Neutrophil (primary cell): ENCODE results near the gene FREY1.

ENCODE experiments used
- H3K27ac ChIP-seq: fragments of 200-600 bp; sonication (generic); 2 replicates; pipeline ENCODE4 v1.5.1; 2016; ENCODE audit warnings: mild to moderate bottlenecking, moderate library complexity
- H3K27me3 ChIP-seq: fragments of 200-600 bp; sonication (generic); 2 replicates; pipeline ENCODE4 v1.6.0; 2016; ENCODE audit warnings: mild to moderate bottlenecking
- H3K36me3 ChIP-seq: fragments of 200-600 bp; sonication (generic); 2 replicates; pipeline ENCODE4 v1.5.1; 2017
- H3K4me1 ChIP-seq, 2 experiments: fragments of 200-600 bp in 1 of 2; sonication (generic) in 1 of 2; 1 replicate in 1 of 2; 2 replicates in 1 of 2; pipeline versions ENCODE4 v1.5.1 to v1.6.1; 2013 to 2016; ENCODE audit warnings: low read depth in 1 of 2, low read length in 1 of 2, mild to moderate bottlenecking in 1 of 2, moderate library complexity in 1 of 2; ENCODE audit not compliant: control insufficient read depth in 1 of 2, insufficient read depth in 1 of 2
- H3K4me3 ChIP-seq, 2 experiments: fragments of 200-600 bp in 1 of 2; sonication (generic) in 1 of 2; 1 replicate in 1 of 2; 2 replicates in 1 of 2; pipeline ENCODE4 v1.5.1; 2013 to 2016; ENCODE audit warnings: low read depth in 1 of 2, low read length in 1 of 2, mild to moderate bottlenecking in 1 of 2, moderate library complexity in 1 of 2
- H3K9me3 ChIP-seq: fragments of 200-600 bp; sonication (generic); 2 replicates; pipeline ENCODE4 v1.5.1; 2016
- TF ChIP-seq, protein P1 (sequence below): fragments of 200-600 bp; sonication (generic); IDR thresholded peaks from 2 replicates; pipeline ENCODE4 v1.5.1; 2016; ENCODE audit warnings: antibody characterized with exemption

The FREY1 gene

DNA sequence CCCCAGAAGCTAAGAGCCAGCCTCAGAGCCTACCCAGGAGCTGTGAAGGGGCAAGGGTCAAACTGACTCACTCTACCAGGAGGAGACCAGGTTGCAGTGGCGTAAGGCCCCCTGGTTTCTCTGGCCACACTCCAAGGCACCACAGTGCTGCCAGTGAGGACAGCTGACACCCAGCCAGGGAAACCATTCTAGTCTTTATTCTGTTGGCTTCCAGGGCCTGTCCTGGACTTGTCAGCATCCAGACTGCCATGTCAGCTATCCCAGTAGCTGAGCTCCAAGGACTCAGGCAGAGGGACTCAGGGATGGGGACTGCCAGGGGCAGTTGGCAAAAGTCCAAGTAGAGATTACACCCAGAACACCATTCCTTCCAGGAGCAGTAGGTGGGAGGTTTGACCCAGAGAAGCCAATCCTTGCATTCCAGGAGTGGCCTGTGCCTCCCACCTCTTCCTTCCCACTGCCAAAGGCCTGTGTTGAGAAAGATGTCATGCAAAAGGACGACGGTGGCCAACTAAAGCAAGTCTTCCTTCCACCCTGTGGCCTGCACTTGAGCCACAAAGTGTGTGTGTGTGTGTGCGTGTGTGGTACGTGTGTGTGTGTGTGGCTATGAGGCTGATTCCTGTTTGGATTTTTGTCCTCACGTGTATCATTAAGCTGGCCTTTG is 25.2 kb downstream of the FREY1 start:
- peaks cover 3 to 8% of the 10 kb centered on the region in 2 experiments for H3K4me1 ChIP-seq

DNA sequence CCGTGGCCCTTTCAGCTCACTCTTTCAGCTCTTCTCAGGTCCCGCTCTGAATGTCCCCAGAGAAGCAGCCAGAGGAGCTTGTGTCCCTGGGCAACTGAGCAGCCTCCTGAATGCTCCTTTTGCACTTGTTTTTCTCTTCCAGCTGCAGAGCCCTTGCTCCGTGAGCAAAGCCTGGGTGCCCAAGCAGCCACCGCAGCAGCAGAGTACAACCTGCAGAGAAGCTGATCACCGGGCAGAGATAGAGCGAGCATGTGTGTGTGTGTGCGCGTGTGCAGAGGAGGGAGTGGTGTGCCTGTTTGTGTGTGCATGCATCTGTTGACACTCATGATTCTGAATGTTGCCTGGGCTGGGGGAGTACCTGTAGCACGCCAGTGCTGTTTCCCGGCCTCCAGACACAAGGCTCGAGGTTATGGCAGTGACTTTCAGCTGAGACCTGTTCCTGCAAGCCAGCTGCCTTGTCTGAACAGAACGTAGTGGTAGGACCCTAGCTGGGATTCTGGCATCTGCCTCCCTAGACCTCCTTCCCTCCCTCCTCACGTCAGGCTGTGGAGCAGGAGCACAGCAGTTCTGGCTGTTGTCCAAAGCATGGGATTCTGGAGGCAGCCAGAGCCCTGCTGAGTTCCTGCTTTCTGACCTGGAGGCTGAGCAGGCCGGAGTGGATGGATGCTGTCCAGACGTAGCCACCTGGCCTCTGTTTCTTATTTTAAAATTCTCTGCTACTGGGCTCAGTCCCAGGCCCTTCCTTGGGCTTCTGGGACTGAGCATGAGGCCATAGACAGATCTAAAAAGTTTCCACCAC is 26.1 kb downstream of the FREY1 start:
- no peak overlapping the region for H3K4me3 ChIP-seq
- H3K36me3 ChIP-seq = peaks cover 53% of the 10 kb centered on the region
- no peaks in the 10 kb centered on the region for H3K9me3 ChIP-seq
- TF ChIP-seq, protein P1, sequence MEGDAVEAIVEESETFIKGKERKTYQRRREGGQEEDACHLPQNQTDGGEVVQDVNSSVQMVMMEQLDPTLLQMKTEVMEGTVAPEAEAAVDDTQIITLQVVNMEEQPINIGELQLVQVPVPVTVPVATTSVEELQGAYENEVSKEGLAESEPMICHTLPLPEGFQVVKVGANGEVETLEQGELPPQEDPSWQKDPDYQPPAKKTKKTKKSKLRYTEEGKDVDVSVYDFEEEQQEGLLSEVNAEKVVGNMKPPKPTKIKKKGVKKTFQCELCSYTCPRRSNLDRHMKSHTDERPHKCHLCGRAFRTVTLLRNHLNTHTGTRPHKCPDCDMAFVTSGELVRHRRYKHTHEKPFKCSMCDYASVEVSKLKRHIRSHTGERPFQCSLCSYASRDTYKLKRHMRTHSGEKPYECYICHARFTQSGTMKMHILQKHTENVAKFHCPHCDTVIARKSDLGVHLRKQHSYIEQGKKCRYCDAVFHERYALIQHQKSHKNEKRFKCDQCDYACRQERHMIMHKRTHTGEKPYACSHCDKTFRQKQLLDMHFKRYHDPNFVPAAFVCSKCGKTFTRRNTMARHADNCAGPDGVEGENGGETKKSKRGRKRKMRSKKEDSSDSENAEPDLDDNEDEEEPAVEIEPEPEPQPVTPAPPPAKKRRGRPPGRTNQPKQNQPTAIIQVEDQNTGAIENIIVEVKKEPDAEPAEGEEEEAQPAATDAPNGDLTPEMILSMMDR = no peak
- no peak overlapping the region for H3K27ac ChIP-seq
- peaks cover 21% of the 10 kb centered on the region for H3K27me3 ChIP-seq
- peaks cover 2 to 7% of the 10 kb centered on the region in 2 experiments for H3K4me1 ChIP-seq

More for the DNA sequence above, 25.2 kb downstream of the FREY1 start:
- peaks cover 45% of the 10 kb centered on the region for H3K36me3 ChIP-seq
- H3K27me3 ChIP-seq = peaks cover 29% of the 10 kb centered on the region
- no peak overlapping the region for H3K27ac ChIP-seq
- TF ChIP-seq, protein P1 = no peak
- H3K9me3 ChIP-seq = no peaks in the 10 kb centered on the region
- no peak overlapping the region for H3K4me3 ChIP-seq

DNA sequence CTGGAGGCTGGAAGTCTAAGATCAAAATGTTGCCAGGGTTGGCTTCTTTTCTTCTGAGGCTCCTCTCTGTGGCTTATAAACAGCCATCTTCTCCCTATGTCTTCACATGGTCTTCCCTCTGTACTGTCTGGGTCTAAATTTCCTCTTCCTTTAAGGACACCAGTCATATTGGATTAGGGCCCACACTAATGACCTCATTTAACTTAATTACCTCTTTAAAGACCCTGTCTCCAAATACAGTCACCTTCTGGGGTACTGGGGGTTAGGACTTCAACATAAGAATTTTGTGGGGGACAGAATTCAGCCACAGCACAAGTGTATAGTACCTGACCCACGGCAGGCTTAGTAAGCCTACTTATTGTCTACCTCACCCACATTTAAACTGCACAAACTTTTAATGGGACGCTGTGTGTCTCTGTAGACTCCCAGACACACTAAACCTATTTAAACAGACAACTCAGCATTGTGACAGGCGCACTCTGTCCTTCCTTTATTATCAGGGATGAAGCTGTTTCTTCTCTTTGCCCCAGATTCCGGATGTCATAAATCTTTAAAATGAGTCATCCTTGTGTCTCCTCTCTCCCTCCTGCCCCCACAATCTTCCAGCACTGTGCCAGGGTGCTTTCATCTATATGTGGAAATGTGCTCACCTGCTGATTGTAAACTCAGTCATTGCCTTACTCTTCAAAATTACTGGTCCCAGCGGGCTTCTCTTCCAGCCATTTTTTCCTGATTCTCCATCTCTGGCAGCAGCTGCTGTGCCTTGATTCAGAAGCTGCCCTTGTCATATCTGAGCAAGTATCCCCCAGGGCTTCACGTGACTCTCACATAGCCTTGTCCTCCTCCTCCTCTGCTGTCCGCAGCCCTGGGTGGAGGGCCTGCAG is 27.0 kb downstream of the FREY1 start:
- no peak overlapping the region for H3K4me3 ChIP-seq
- no peaks in the 10 kb centered on the region for H3K9me3 ChIP-seq
- H3K36me3 ChIP-seq = peaks cover 62% of the 10 kb centered on the region
- peaks cover 11% of the 10 kb centered on the region for H3K27me3 ChIP-seq
- TF ChIP-seq, protein P1 = no peak
- no peak overlapping the region for H3K27ac ChIP-seq
- H3K4me1 ChIP-seq = peaks cover 0 to under 1% of the 10 kb centered on the region in 2 experiments

DNA sequence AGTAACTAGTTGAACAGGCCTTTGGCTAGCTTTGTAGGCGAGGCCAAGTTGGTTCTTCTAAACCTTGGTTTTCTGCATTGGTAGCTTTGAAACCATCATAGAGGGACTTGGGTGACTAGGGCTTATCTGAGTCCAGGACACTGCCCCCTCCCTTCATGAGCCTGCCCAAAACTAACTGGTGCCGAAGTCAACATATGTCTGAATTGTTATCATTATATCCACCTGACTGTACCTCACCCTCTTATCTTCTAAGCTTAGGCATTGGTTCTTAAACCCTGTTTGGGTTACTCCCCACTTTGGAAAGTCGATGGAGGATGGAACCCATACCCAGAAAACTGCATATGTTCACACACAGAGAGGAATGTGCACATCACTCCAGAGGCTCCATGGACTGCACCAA is 29.2 kb downstream of the FREY1 start:
- no peak overlapping the region for H3K4me3 ChIP-seq
- H3K27ac ChIP-seq = no peak overlapping the region
- H3K27me3 ChIP-seq = no peaks in the 10 kb centered on the region
- no peaks in the 10 kb centered on the region for H3K9me3 ChIP-seq
- H3K4me1 ChIP-seq = no peaks in the 10 kb centered on the region
- peaks cover 83% of the 10 kb centered on the region for H3K36me3 ChIP-seq
- TF ChIP-seq, protein P1 = no peak

DNA sequence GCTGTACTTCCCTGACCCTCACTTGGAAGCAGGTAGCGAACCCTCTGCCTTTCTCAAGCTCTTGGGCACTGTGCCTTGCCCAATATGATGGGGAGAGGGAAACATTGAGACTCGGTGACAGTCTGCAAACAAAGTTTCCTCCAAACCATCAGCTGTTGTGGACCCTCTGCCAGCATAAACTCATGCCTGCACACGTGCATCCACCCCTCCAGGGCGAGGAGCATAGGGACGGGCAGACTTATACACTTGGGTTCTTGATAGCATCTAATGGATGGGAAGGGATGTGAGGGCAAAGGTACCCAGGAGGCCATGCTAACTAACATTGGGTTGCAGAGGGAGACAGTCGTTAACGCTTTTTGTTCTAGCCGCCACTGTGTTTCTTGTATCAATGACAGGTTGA is 29.9 kb downstream of the FREY1 start:
- Histone ChIP-seq H3K9me3 (no peaks in the 10 kb centered on the region), H3K4me3 (no peak overlapping the region), H3K27me3 (no peaks in the 10 kb centered on the region), H3K27ac (no peak overlapping the region), H3K36me3 (peaks cover 85% of the 10 kb centered on the region), H3K4me1 (no peaks in the 10 kb centered on the region)
- TF ChIP-seq, protein P1 = no peak
